Osteoblast (primary cell): Measurements from ENCODE around the gene PXMP4. TPM values are rescaled to one million over a fixed set of nuclear protein-coding genes. Genes with fewer than 3 reads are reported as not detected.

Source experiments
- DNase-seq: peaks from one replicate; pipeline ENCODE4 v3.0.0; 2011; ENCODE audit warnings: low spot score, mixed read lengths; ENCODE audit not compliant: insufficient read length; ENCODE audit errors: missing footprints
- H2AFZ ChIP-seq: 2 replicates; pipeline ENCODE4 v1.6.0; 2011; ENCODE audit warnings: mild to moderate bottlenecking, low read length
- H3K27ac ChIP-seq: 2 replicates; pipeline ENCODE4 v1.5.1; 2011; ENCODE audit warnings: mild to moderate bottlenecking, low read depth, low read length, moderate library complexity
- H3K27me3 ChIP-seq: 2 replicates; pipeline ENCODE4 v1.6.0; 2012; ENCODE audit warnings: mild to moderate bottlenecking, control low read depth, inconsistent platforms, low read length, moderate library complexity; ENCODE audit not compliant: insufficient read depth
- H3K36me3 ChIP-seq: 2 replicates; pipeline ENCODE4 v1.5.1; 2011; ENCODE audit warnings: mild to moderate bottlenecking, low read length, control low read depth, moderate library complexity; ENCODE audit not compliant: insufficient read depth
- H3K4me1 ChIP-seq: 2 replicates; pipeline ENCODE4 v1.5.1; 2011; ENCODE audit warnings: mild to moderate bottlenecking, low read length, control low read depth, moderate library complexity; ENCODE audit not compliant: insufficient read depth
- H3K4me2 ChIP-seq: 2 replicates; pipeline ENCODE4 v1.6.0; 2011; ENCODE audit warnings: mild to moderate bottlenecking, low read length; ENCODE audit not compliant: insufficient read depth
- H3K4me3 ChIP-seq: fragments of 200-600 bp; sonication (generic); 3 replicates; pipeline ENCODE4 v1.5.1; 2012; ENCODE audit warnings: mild to moderate bottlenecking, low read length, inconsistent platforms; ENCODE audit not compliant: insufficient read depth
- H3K79me2 ChIP-seq: 2 replicates; pipeline ENCODE4 v1.6.0; 2012; ENCODE audit warnings: mild to moderate bottlenecking, low read length, control low read depth, inconsistent platforms; ENCODE audit not compliant: insufficient read depth
- H3K9me3 ChIP-seq: 2 replicates; pipeline ENCODE4 v1.5.1; 2011; ENCODE audit warnings: low read depth, low read length, control low read depth
- H4K20me1 ChIP-seq: 2 replicates; pipeline ENCODE4 v1.6.0; 2012; ENCODE audit warnings: mild to moderate bottlenecking, low read length, control low read depth; ENCODE audit not compliant: insufficient read depth
- total RNA-seq: library from RNA; depleted of rRNA; stranded (reverse); fragments of >200 nt; gene quantifications from 2 replicates; pipeline ENCODE4 v1.2.3, GENCODE V29; 2012
- TF ChIP-seq, protein P1 (sequence below): IDR thresholded peaks from 2 replicates; pipeline ENCODE4 v1.5.1; 2011; ENCODE audit warnings: mild to moderate bottlenecking, low read depth, low read length, moderate library complexity; ENCODE audit errors: extremely low read depth

Gene PXMP4
- total RNA-seq, 1 donor: 5.1 TPM

DNA sequence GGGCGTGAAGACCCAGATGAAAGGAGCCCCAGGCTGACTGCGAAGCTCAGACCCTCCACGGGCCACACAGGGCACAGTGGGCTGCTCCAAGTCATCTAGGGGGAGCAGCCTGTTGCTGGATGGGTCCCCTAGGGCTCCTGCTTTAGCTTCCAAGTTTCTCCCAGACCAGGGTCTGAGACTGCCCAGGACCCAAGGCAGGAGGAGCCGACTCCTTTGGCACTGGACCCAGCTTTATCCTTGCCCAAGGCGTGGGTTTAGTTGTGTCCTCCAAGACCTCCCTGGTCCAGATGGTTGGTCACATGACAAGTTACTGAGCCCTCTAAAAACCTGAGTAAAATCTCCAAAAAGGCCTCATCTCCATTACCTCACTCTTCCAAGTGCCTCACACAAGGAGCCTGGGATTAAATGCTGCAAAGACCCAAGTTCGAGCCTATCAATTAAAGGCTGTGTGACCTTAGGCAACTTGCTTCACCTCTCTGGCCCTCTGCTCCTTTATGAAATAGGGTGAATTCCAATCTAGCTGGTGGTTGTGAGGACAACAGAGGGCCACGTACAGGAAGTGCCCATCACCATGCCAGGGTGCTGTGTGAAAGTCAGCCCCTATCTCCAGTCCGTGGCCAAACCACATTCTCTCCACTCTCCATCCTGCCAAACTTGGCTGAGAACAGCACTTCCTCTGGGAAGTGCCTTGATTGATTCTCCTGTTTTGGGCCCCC lies 48.4 kb downstream of the PXMP4 start:
- Histone ChIP-seq H4K20me1 (peaks cover 9% of the 10 kb centered on the region), H3K79me2 (peaks cover 5% of the 10 kb centered on the region), H3K4me2 (no peak overlapping the region), H3K27me3 (no peaks in the 10 kb centered on the region), H3K4me1 (peaks cover 37% of the 10 kb centered on the region), H2AFZ (no peak overlapping the region), H3K4me3 (no peak overlapping the region), H3K9me3 (no peaks in the 10 kb centered on the region), H3K36me3 (peaks cover 20% of the 10 kb centered on the region), H3K27ac (no peak overlapping the region)
- peak; percentile 84 for DNase-seq
- TF ChIP-seq, protein P1, sequence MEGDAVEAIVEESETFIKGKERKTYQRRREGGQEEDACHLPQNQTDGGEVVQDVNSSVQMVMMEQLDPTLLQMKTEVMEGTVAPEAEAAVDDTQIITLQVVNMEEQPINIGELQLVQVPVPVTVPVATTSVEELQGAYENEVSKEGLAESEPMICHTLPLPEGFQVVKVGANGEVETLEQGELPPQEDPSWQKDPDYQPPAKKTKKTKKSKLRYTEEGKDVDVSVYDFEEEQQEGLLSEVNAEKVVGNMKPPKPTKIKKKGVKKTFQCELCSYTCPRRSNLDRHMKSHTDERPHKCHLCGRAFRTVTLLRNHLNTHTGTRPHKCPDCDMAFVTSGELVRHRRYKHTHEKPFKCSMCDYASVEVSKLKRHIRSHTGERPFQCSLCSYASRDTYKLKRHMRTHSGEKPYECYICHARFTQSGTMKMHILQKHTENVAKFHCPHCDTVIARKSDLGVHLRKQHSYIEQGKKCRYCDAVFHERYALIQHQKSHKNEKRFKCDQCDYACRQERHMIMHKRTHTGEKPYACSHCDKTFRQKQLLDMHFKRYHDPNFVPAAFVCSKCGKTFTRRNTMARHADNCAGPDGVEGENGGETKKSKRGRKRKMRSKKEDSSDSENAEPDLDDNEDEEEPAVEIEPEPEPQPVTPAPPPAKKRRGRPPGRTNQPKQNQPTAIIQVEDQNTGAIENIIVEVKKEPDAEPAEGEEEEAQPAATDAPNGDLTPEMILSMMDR: no peak

DNA sequence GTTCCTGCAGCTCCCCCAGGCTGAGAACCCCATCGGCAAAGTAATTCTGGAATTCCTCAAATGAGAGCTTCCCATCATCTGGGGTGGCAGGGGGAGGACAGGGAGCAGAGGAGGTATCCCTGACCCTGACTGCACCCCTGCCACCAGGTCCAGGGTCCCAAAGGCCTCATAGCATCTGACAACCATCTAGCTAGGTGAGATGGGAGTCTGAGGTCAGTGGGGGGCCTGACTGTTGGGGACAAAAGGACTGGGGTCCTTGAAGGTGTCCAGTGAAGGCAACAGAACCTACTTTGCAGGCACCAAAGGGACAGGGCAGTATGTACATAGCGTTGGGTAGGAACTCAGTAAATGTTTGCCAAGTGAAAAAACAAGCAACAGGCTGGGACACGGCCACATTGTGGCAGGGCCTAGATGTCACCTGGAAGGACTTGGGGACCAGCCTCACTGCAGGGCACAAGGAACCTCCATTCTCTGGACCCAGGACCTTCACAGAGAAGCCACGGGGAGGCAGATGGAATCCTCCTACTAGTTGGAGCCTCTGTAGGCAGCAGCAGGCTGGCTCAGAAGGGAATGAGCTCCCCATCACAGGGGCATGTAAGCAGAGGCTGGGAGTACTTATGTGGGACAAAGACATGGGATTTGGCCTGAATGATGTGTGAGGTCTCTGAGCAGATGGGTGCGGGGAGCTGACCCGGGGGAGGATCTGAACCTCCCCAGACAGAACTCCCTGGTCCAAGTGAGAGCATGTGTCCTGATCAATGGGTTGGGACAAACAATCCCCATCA lies 49.2 kb downstream of the PXMP4 start:
- peaks cover 5% of the 10 kb centered on the region for H3K79me2 ChIP-seq
- no peak overlapping the region for H2AFZ ChIP-seq
- no peak overlapping the region for H3K4me2 ChIP-seq
- H3K4me1 ChIP-seq: peaks cover 42% of the 10 kb centered on the region
- H3K27me3 ChIP-seq: no peaks in the 10 kb centered on the region
- no peak overlapping the region for H3K4me3 ChIP-seq
- H3K9me3 ChIP-seq: no peaks in the 10 kb centered on the region
- TF ChIP-seq, protein P1: no peak
- peaks cover 9% of the 10 kb centered on the region for H4K20me1 ChIP-seq
- DNase-seq: peak; percentile 74
- H3K36me3 ChIP-seq: peaks cover 20% of the 10 kb centered on the region
- H3K27ac ChIP-seq: no peak overlapping the region

DNA sequence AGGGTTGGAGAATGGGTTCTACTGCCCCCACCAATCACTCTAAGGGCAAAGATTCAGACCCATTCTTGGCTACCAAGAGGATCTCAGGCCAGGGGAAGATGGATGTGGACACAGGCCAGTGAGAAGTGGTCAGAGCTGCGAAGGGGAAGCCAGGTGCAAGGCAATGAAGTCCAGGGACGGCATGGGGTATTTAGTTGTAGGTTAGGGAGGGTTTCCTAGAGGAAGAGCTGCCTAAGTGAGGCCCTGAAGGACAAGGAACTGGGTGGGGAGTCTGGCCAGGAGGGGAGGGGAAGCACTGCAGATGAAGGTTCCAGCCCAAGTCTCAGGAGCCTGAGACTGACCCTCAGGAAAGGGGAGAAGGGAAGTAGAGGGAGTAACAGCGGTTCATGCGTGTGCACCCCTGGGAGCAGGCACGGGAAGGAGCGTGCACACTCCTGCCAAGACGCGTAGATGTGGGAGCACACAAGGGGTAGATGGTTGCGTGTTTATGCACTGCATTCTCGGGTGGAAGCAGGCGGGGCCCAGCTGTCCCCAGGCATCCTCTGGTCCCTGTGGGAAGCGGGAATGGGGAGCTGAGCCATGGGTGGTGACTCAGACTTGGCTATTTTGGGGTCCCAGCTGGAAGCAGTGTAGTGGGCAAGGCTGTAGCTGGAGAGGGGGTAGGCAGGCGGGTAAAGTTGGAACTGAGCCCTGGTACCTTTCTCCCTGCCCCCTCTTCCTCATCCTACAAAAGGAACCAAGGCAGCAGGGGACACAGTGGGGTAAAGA lies 50.1 kb downstream of the PXMP4 start:
- TF ChIP-seq, protein P1: no peak
- peaks cover 20% of the 10 kb centered on the region for H3K36me3 ChIP-seq
- no peak overlapping the region for H3K4me3 ChIP-seq
- no peak overlapping the region for H3K27ac ChIP-seq
- peaks cover 34% of the 10 kb centered on the region for H3K4me1 ChIP-seq
- DNase-seq: peak; percentile 63
- peaks cover 9% of the 10 kb centered on the region for H4K20me1 ChIP-seq
- H3K79me2 ChIP-seq: peaks cover 5% of the 10 kb centered on the region
- no peaks in the 10 kb centered on the region for H3K9me3 ChIP-seq
- no peaks in the 10 kb centered on the region for H3K27me3 ChIP-seq
- H2AFZ ChIP-seq: no peak overlapping the region
- no peak overlapping the region for H3K4me2 ChIP-seq
